Neural progenitor cell (in vitro differentiated cells): ENCODE data around the gene YEATS4. TPM values are rescaled to one million over a fixed set of nuclear protein-coding genes. Genes with fewer than 3 reads are reported as not detected.

Source experiments
- DNase-seq: peaks from one replicate; pipeline ENCODE4 v3.0.0-alpha.2; 2016; ENCODE audit warnings: low spot score
- H2AFZ ChIP-seq: fragments of 200-600 bp; sonication (generic); replicated peaks from 2 replicates; pipeline ENCODE4 v1.6.1; 2016; ENCODE audit warnings: antibody characterized with exemption
- H3F3A ChIP-seq: fragments of 200-600 bp; sonication (generic); 2 replicates; pipeline ENCODE4 v1.6.1; 2016; ENCODE audit warnings: antibody characterized with exemption, low read depth
- H3K27ac ChIP-seq: fragments of 200-600 bp; sonication (generic); 2 replicates; pipeline ENCODE4 v1.5.1; 2016; ENCODE audit warnings: mild to moderate bottlenecking
- H3K27me3 ChIP-seq: fragments of 200-600 bp; sonication (generic); 2 replicates; pipeline ENCODE4 v1.6.1; 2016; ENCODE audit warnings: mild to moderate bottlenecking, moderate library complexity
- H3K36me3 ChIP-seq: fragments of 200-600 bp; sonication (generic); 2 replicates; pipeline ENCODE4 v1.5.1; 2016
- H3K4me1 ChIP-seq: fragments of 200-600 bp; sonication (generic); 2 replicates; pipeline ENCODE4 v1.6.1; 2016; ENCODE audit warnings: mixed run types
- H3K4me2 ChIP-seq: fragments of 200-600 bp; sonication (generic); 2 replicates; pipeline ENCODE4 v1.6.1; 2016
- H3K4me3 ChIP-seq: fragments of 200-600 bp; sonication (generic); 2 replicates; pipeline ENCODE4 v1.5.1; 2016
- H3K79me2 ChIP-seq: fragments of 200-600 bp; sonication (generic); 2 replicates; pipeline ENCODE4 v1.6.1; 2016; ENCODE audit warnings: low read depth
- H3K9ac ChIP-seq: fragments of 200-600 bp; sonication (generic); 2 replicates; pipeline ENCODE4 v1.6.1; 2016
- H3K9me3 ChIP-seq: fragments of 200-600 bp; sonication (generic); 2 replicates; pipeline ENCODE4 v1.5.1; 2016; ENCODE audit warnings: low read depth
- H4K20me1 ChIP-seq: fragments of 200-600 bp; sonication (generic); 2 replicates; pipeline ENCODE4 v1.6.1; 2016; ENCODE audit warnings: low read depth
- H3K27ac Mint-ChIP-seq: 3 replicates; pipeline ENCODE4 v1.8.0; 2021; ENCODE audit warnings: mixed read lengths
- H3K27me3 Mint-ChIP-seq: 2 replicates; pipeline ENCODE4 v1.8.0; 2022; ENCODE audit warnings: low read depth, mild to moderate bottlenecking, inconsistent platforms, moderate library complexity, mixed read lengths; ENCODE audit not compliant: insufficient read depth
- H3K36me3 Mint-ChIP-seq: 3 replicates; pipeline ENCODE4 v1.8.0; 2021; ENCODE audit warnings: mixed read lengths
- H3K4me1 Mint-ChIP-seq: 3 replicates; pipeline ENCODE4 v1.8.0; 2021; ENCODE audit warnings: mixed read lengths
- H3K4me3 Mint-ChIP-seq: 3 replicates; pipeline ENCODE4 v1.8.0; 2021; ENCODE audit warnings: mild to moderate bottlenecking, moderate library complexity, mixed read lengths
- H3K9me3 Mint-ChIP-seq: 3 replicates; pipeline ENCODE4 v1.8.0; 2020; ENCODE audit warnings: mixed read lengths
- EZH2 ChIP-seq: fragments of 200-600 bp; sonication (generic); IDR thresholded peaks from 2 replicates; pipeline ENCODE4 v1.6.1; 2017; ENCODE audit warnings: antibody characterized with exemption, mild to moderate bottlenecking, moderate library complexity
- EZH2phosphoT487 ChIP-seq: fragments of 200-600 bp; sonication (generic); IDR thresholded peaks from 2 replicates; pipeline ENCODE4 v1.6.1; 2017; ENCODE audit warnings: antibody characterized with exemption
- total RNA-seq: library from RNA; depleted of rRNA; stranded (reverse); fragments of >200 nt; gene quantifications from 2 replicates; pipeline ENCODE4 v1.2.3, GENCODE V29; 2015; ENCODE audit warnings: low replicate concordance
- TF ChIP-seq, protein P1 (sequence below): fragments of 200-600 bp; sonication (generic); IDR thresholded peaks from 2 replicates; pipeline ENCODE4 v1.5.1; 2017; ENCODE audit warnings: antibody characterized with exemption, mild to moderate bottlenecking

Gene YEATS4
- total RNA-seq, 1 donor from 2014 or later: 159 TPM

DNA sequence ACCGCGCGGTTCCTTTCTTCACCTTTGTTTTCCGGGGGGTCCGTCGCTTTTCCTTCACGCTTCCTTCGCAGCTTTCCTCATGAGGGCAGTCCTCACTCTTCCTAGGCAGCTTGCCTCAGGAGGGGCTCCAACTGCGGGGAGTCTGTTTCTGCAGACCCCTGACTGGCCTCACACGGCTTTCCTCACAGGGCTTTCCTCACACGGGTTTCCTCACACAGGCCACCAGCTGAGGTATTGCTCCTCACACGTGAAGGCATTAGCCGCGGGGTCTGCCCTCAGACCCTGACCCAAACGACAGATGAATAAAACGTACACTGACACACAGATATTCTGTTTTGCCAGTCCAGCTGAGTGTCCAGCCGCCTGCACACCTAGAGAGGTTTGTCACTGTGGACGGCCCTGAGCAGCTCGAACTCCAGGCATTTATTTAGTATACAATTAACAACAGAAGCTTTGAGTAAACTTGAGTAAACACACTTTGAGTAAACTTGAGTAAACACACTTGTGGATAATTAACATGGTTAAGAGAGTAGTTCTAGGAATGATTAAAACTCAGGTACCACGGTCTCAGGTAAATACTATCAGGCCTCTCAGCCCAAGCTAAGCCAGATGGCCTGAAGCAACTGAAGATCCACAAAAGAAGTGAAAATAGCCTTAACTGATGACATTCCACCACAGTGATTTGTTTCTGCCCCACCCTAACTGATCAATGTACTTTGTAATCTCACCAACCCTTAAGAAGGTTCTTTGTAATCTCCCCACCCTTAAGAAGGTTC, 27.4 kb upstream of the YEATS4 start:
- H3K36me3 Mint-ChIP-seq: no peaks in the 10 kb centered on the region
- peaks cover 2% of the 10 kb centered on the region for H3K27me3 Mint-ChIP-seq
- Histone ChIP-seq H3K27ac (no peak overlapping the region), H3K27me3 (peaks cover 16% of the 10 kb centered on the region), H4K20me1 (no peaks in the 10 kb centered on the region), H3K79me2 (no peaks in the 10 kb centered on the region), H2AFZ (peak overlapping the region; percentile 96), H3K9ac (no peak overlapping the region), H3K4me3 (no peak overlapping the region), H3K4me1 (peaks cover 25% of the 10 kb centered on the region), H3F3A (no peaks in the 10 kb centered on the region), H3K36me3 (no peaks in the 10 kb centered on the region), H3K9me3 (no peaks in the 10 kb centered on the region), H3K4me2 (peak overlapping the region; percentile 80)
- no peaks in the 10 kb centered on the region for H3K9me3 Mint-ChIP-seq
- peaks cover 31% of the 10 kb centered on the region for H3K4me1 Mint-ChIP-seq
- H3K4me3 Mint-ChIP-seq: peak overlapping the region; percentile 69
- TF ChIP-seq EZH2: no peak
- TF ChIP-seq EZH2phosphoT487: no peak
- TF ChIP-seq, protein P1, sequence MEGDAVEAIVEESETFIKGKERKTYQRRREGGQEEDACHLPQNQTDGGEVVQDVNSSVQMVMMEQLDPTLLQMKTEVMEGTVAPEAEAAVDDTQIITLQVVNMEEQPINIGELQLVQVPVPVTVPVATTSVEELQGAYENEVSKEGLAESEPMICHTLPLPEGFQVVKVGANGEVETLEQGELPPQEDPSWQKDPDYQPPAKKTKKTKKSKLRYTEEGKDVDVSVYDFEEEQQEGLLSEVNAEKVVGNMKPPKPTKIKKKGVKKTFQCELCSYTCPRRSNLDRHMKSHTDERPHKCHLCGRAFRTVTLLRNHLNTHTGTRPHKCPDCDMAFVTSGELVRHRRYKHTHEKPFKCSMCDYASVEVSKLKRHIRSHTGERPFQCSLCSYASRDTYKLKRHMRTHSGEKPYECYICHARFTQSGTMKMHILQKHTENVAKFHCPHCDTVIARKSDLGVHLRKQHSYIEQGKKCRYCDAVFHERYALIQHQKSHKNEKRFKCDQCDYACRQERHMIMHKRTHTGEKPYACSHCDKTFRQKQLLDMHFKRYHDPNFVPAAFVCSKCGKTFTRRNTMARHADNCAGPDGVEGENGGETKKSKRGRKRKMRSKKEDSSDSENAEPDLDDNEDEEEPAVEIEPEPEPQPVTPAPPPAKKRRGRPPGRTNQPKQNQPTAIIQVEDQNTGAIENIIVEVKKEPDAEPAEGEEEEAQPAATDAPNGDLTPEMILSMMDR: no peak
- no peak overlapping the region for H3K27ac Mint-ChIP-seq
- DNase-seq: peak; percentile 15

DNA sequence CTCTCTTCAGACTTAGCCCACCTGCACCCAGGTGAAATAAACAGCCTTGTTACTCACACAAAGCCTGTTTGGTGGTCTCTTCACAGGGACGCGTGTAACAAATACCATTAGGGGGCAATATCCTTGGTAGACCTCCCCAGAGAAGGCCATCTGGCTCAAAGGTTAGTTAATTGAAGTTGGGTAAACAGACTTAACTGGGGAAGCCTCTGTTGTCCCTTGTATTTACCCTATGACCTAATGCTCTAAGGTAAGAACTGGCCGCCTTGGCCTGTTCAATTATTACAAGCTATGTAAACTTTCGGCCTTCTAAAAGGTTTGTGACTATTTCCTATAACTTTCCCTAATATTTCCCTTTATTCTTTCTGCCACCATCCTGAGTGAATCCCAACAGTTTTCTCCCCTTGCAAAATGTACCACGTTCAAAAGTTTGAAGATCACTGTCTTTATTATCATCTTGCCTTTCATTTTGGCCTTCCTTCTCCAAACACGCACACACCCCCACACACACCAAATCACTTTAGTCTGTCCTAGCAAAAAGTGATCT, 26.7 kb upstream of the YEATS4 start:
- no peak overlapping the region for H3K27ac ChIP-seq
- H3K9me3 ChIP-seq: no peaks in the 10 kb centered on the region
- TF ChIP-seq, protein P1: no peak
- no peak for TF ChIP-seq EZH2
- no peak for TF ChIP-seq EZH2phosphoT487
- no peak overlapping the region for H3K4me2 ChIP-seq
- peaks cover 31% of the 10 kb centered on the region for H3K4me1 Mint-ChIP-seq
- peaks cover 25% of the 10 kb centered on the region for H3K4me1 ChIP-seq
- H3K4me3 Mint-ChIP-seq: no peak overlapping the region
- no peak overlapping the region for H3K4me3 ChIP-seq
- peaks cover 2% of the 10 kb centered on the region for H3K27me3 Mint-ChIP-seq
- no peak overlapping the region for H3K27ac Mint-ChIP-seq
- no peaks in the 10 kb centered on the region for H3F3A ChIP-seq
- no peaks in the 10 kb centered on the region for H3K36me3 ChIP-seq
- no peak for DNase-seq
- H3K36me3 Mint-ChIP-seq: no peaks in the 10 kb centered on the region
- peaks cover 16% of the 10 kb centered on the region for H3K27me3 ChIP-seq
- H3K79me2 ChIP-seq: no peaks in the 10 kb centered on the region
- H2AFZ ChIP-seq: no peak overlapping the region
- H3K9me3 Mint-ChIP-seq: no peaks in the 10 kb centered on the region
- H4K20me1 ChIP-seq: no peaks in the 10 kb centered on the region
- no peak overlapping the region for H3K9ac ChIP-seq

- Histone ChIP-seq H3K79me2 (no peaks in the 10 kb centered on the region), H3F3A (no peaks in the 10 kb centered on the region), H3K4me2 (no peak overlapping the region), H2AFZ (no peak overlapping the region), H3K27ac (no peak overlapping the region), H3K36me3 (no peaks in the 10 kb centered on the region), H3K9ac (no peak overlapping the region), H3K4me3 (no peak overlapping the region), H3K27me3 (peaks cover 16% of the 10 kb centered on the region), H3K4me1 (peaks cover 22% of the 10 kb centered on the region), H4K20me1 (no peaks in the 10 kb centered on the region), H3K9me3 (no peaks in the 10 kb centered on the region)
- DNase-seq: no peak
- no peak overlapping the region for H3K27ac Mint-ChIP-seq
- H3K9me3 Mint-ChIP-seq: no peaks in the 10 kb centered on the region
- peaks cover 25% of the 10 kb centered on the region for H3K4me1 Mint-ChIP-seq
- no peaks in the 10 kb centered on the region for H3K36me3 Mint-ChIP-seq
- no peaks in the 10 kb centered on the region for H3K27me3 Mint-ChIP-seq
- no peak overlapping the region for H3K4me3 Mint-ChIP-seq
- TF ChIP-seq EZH2phosphoT487: no peak
- TF ChIP-seq EZH2: no peak
- TF ChIP-seq, protein P1: no peak
Observed at GRCh38 chr12:69334158-69334557, 25.4 kb upstream of the YEATS4 start.
